Cardiac muscle cell (in vitro differentiated cells and primary cell): ENCODE results near the gene KAZN. TPM values are rescaled to one million over a fixed set of nuclear protein-coding genes. Genes with fewer than 3 reads are reported as not detected.
A peak's percentile ranks its signal among the peaks of the same experiment; 100 is the strongest.

ENCODE experiments used
- DNase-seq, 2 donors: peaks; one replicate each; pipeline versions ENCODE4 v3.0.0 to v3.0.0-alpha.2; 2010 to 2017; ENCODE audit warnings: low read depth in 1 of 2, low spot score in 1 of 2
- H3K27ac ChIP-seq: fragments of 200-600 bp; sonication (generic); 2 replicates; pipeline ENCODE4 v1.5.1; 2016
- H3K27me3 ChIP-seq: fragments of 200-600 bp; sonication (generic); 2 replicates; pipeline ENCODE4 v1.6.0; 2016; ENCODE audit warnings: control low read depth
- H3K36me3 ChIP-seq: fragments of 200-600 bp; sonication (generic); 2 replicates; pipeline ENCODE4 v1.5.1; 2016; ENCODE audit warnings: control low read depth
- H3K4me1 ChIP-seq: fragments of 200-600 bp; sonication (generic); 2 replicates; pipeline ENCODE4 v1.8.1; 2017; ENCODE audit warnings: low read depth, mild to moderate bottlenecking, mixed run types
- H3K4me3 ChIP-seq: fragments of 200-600 bp; sonication (generic); 2 replicates; pipeline ENCODE4 v1.5.1; 2016; ENCODE audit warnings: mild to moderate bottlenecking
- H3K9me3 ChIP-seq: fragments of 200-600 bp; sonication (generic); 2 replicates; pipeline ENCODE4 v1.5.1; 2017; ENCODE audit warnings: low read depth, mild to moderate bottlenecking, control low read depth
- CTCF ChIP-seq: IDR thresholded peaks from 2 replicates; pipeline ENCODE4 v1.5.1; 2012; ENCODE audit warnings: low read depth, mild to moderate bottlenecking, low read length
- polyA plus RNA-seq: library from polyadenylated mRNA; unstranded; fragments of >200 nt; fragmentation: Nextera tagmentation; extraction: Ambion mirVana; gene quantifications from 2 replicates; pipeline ENCODE4 v1.2.1, GENCODE V29; 2016
- total RNA-seq: library from RNA; depleted of rRNA; stranded (reverse); fragments of >200 nt; gene quantifications from 2 replicates; pipeline ENCODE4 v1.2.3, GENCODE V29; 2016

Gene KAZN
- total and polyA plus RNA-seq, 2 experiments from 2014 or later, result 17.5 to 26.9 TPM

DNA sequence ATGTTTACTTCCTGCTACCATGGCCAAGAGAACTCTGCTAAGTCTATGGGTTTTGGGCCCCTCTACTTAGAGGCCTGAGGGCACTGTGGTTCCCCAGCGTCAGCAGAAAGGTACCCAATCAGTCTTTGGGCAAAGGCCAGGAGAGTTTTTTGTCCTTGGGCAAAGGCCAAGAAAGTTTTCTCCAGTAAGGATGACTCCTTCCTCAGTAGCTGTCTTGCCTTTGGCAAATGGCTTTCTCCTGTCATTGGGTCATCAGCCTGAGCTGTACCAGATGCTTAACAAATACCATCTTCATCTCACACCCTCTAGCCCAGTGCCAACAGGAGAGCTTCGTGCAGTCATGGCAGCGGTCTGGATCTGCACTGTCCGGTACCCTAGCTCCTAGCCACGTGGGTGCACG, 355.7 kb downstream of the KAZN start:
- Histone ChIP-seq H3K27me3 (no peaks in the 10 kb centered on the region), H3K27ac (no peak overlapping the region), H3K4me1 (peaks cover 20% of the 10 kb centered on the region), H3K4me3 (no peak overlapping the region), H3K9me3 (no peaks in the 10 kb centered on the region), H3K36me3 (no peaks in the 10 kb centered on the region)
- peak in 1 of 2 donors; percentile 27 for DNase-seq
- TF ChIP-seq CTCF, result no peak

DNA sequence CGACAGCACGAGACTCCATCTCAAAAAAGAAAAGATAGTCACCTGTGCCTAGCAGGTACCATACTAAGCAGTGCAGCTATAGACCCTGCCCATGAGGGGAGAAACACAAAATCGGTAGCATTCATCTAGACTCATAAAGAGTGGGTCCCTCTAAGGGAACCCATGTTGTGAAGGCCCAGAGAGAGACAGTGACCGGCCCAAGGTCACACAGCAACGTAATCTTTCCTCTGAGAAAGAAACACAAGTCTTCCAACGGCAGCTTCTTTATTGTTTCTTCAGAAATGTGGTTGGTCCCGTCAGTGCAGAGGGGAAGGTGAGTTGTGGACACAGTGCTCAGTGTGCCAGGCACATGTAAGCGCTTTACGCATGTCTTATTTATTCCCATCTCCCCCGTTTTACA, 356.4 kb downstream of the KAZN start:
- no peaks in the 10 kb centered on the region for H3K9me3 ChIP-seq
- H3K27me3 ChIP-seq, result no peaks in the 10 kb centered on the region
- peaks cover 17% of the 10 kb centered on the region for H3K4me1 ChIP-seq
- H3K36me3 ChIP-seq, result no peaks in the 10 kb centered on the region
- no peak for DNase-seq
- TF ChIP-seq CTCF, result no peak
- H3K4me3 ChIP-seq, result no peak overlapping the region
- no peak overlapping the region for H3K27ac ChIP-seq

DNA sequence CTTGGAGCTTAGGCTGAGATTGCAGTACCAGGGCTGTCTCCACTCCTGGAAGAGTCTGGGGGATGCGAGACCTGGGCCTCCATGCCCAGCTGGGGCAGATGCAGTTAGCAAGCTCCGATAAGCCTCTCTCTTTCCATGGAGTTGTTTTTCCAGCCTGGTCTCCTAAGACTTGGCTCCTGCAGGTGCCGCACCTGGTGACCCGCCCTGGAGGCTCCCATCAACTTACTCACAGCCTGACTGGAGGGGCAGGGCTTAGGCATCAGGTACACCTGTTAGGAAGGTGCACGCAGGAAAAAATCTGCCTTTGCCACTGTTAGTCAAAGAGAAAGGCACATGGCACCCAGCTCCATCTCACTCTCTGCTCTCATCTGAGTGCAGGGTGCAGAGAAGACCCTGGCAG, 356.9 kb downstream of the KAZN start:
- H3K27me3 ChIP-seq, result no peaks in the 10 kb centered on the region
- no peaks in the 10 kb centered on the region for H3K9me3 ChIP-seq
- no peak overlapping the region for H3K27ac ChIP-seq
- no peak overlapping the region for H3K4me3 ChIP-seq
- peaks cover 12% of the 10 kb centered on the region for H3K4me1 ChIP-seq
- no peak for DNase-seq
- no peak for TF ChIP-seq CTCF
- H3K36me3 ChIP-seq, result no peaks in the 10 kb centered on the region

DNA sequence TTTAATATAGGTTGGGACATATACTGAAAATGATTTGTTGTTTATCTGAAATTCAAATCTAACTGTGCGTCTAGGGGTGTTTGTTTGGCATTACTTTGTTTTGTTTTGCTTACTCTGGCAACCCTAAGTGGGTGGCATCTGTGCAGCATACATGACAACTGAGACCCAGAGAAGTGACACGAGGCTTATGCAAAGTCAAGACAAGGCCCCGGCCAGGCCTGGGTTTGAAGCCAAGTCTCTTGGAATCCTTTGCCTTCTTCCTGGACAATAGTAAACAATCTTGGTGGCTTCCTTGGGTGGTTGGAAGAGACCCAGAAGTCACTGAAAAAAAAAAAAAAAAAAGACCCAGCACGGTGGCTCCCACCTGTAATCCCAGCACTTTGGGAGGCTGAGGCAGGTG, 357.5 kb downstream of the KAZN start:
- H3K4me1 ChIP-seq, result peaks cover 9% of the 10 kb centered on the region
- no peaks in the 10 kb centered on the region for H3K27me3 ChIP-seq
- TF ChIP-seq CTCF, result no peak
- no peak overlapping the region for H3K27ac ChIP-seq
- no peaks in the 10 kb centered on the region for H3K9me3 ChIP-seq
- no peak for DNase-seq
- no peak overlapping the region for H3K4me3 ChIP-seq
- H3K36me3 ChIP-seq, result no peaks in the 10 kb centered on the region

- DNase-seq, result no peak
- Histone ChIP-seq H3K4me1 (peaks cover 9% of the 10 kb centered on the region), H3K27me3 (no peaks in the 10 kb centered on the region), H3K4me3 (no peak overlapping the region), H3K36me3 (no peaks in the 10 kb centered on the region), H3K9me3 (no peaks in the 10 kb centered on the region), H3K27ac (no peak overlapping the region)
- no peak for TF ChIP-seq CTCF
Measured at GRCh38 chr1:14956579-14957195, 358.2 kb downstream of the KAZN start.
